SK-N-SH treated with all-trans-retinoic acid at 6 μM for 48 hours (cell line): ENCODE measurements around the gene THSD4.
A peak's percentile ranks its signal among the peaks of the same experiment; 100 is the strongest.

Experiments
- ATAC-seq: fragments of 200-7000 bp; cut with Tn5 transposase; 3 replicates; pipeline ENCODE4 v1.9.1; 2020; ENCODE audit warnings: mild to moderate bottlenecking, moderate library complexity
- ARNTL ChIP-seq: fragments of 450-650 bp; formaldehyde crosslinking; IDR thresholded peaks from 2 replicates; pipeline ENCODE4 v1.5.0; 2020; ENCODE audit warnings: low read depth, mild to moderate bottlenecking, moderate library complexity, borderline replicate concordance
- BACH2 ChIP-seq: fragments of 250-450 bp; sonication (Bioruptor Pico); IDR thresholded peaks from 2 replicates; pipeline ENCODE4 v1.9.0; 2021; ENCODE audit warnings: mild to moderate bottlenecking, borderline replicate concordance
- CREB5 ChIP-seq: fragments of 250-450 bp; sonication (Bioruptor Pico); IDR thresholded peaks from 2 replicates; pipeline ENCODE4 v1.5.1; 2020; ENCODE audit warnings: low read depth, mild to moderate bottlenecking, moderate library complexity
- CSDC2 ChIP-seq: fragments of 250-450 bp; sonication (Bioruptor Pico); IDR thresholded peaks from 2 replicates; pipeline ENCODE4 v1.5.0; 2020; ENCODE audit warnings: mild to moderate bottlenecking, moderate library complexity
- CSRNP3 ChIP-seq: fragments of 250-450 bp; sonication (Bioruptor Pico); IDR thresholded peaks from 2 replicates; pipeline ENCODE4 v1.5.1; 2021; ENCODE audit warnings: mild to moderate bottlenecking, moderate library complexity
- GLIS3 ChIP-seq: fragments of 250-450 bp; sonication (Bioruptor Pico); IDR thresholded peaks from 2 replicates; pipeline ENCODE4 v1.5.0; 2020; ENCODE audit warnings: mild to moderate bottlenecking, moderate library complexity
- ISL1 ChIP-seq: fragments of 250-450 bp; sonication (Bioruptor Pico); IDR thresholded peaks from 2 replicates; pipeline ENCODE4 v2.1.2; 2022; ENCODE audit warnings: mild to moderate bottlenecking, moderate library complexity
- OSR1 ChIP-seq: fragments of 250-450 bp; sonication (Bioruptor Pico); IDR thresholded peaks from 2 replicates; pipeline ENCODE4 v1.8.0; 2022; ENCODE audit warnings: moderate library complexity, mild to moderate bottlenecking, inconsistent platforms
- PATZ1 ChIP-seq: fragments of 250-450 bp; sonication (Bioruptor Pico); IDR thresholded peaks from 2 replicates; pipeline ENCODE4 v1.8.0; 2020; ENCODE audit warnings: mild to moderate bottlenecking, moderate library complexity, borderline replicate concordance
- POU6F1 ChIP-seq: fragments of 250-450 bp; sonication (Bioruptor Pico); IDR thresholded peaks from 2 replicates; pipeline ENCODE4 v1.8.0; 2021; ENCODE audit warnings: low read depth, mild to moderate bottlenecking, moderate library complexity, borderline replicate concordance
- PPARA ChIP-seq: fragments of 250-450 bp; sonication (Bioruptor Pico); IDR thresholded peaks from 2 replicates; pipeline ENCODE4 v1.5.0; 2020; ENCODE audit warnings: mild to moderate bottlenecking, borderline replicate concordance
- RARB ChIP-seq: fragments of 250-450 bp; sonication (Bioruptor Pico); IDR thresholded peaks from 2 replicates; pipeline ENCODE4 v1.8.0; 2021; ENCODE audit warnings: mild to moderate bottlenecking, moderate library complexity
- SNAI2 ChIP-seq: fragments of 250-450 bp; sonication (Bioruptor Pico); IDR thresholded peaks from 2 replicates; pipeline ENCODE4 v1.5.0; 2020; ENCODE audit warnings: mild to moderate bottlenecking, moderate library complexity
- TCF4 ChIP-seq: fragments of 250-450 bp; sonication (Bioruptor Pico); IDR thresholded peaks from 2 replicates; pipeline ENCODE4 v1.8.0; 2021; ENCODE audit warnings: mild to moderate bottlenecking, moderate library complexity, borderline replicate concordance
- TSHZ2 ChIP-seq: fragments of 250-450 bp; sonication (Bioruptor Pico); IDR thresholded peaks from 2 replicates; pipeline ENCODE4 v1.5.0; 2020; ENCODE audit warnings: mild to moderate bottlenecking, moderate library complexity
- ZC3H10 ChIP-seq: fragments of 250-450 bp; sonication (Bioruptor Pico); IDR thresholded peaks from 2 replicates; pipeline ENCODE4 v1.5.1; 2021; ENCODE audit warnings: mild to moderate bottlenecking, moderate library complexity
- ZFP30 ChIP-seq: fragments of 450-650 bp; formaldehyde crosslinking; IDR thresholded peaks from 2 replicates; pipeline ENCODE4 v1.5.0; 2022; ENCODE audit warnings: mild to moderate bottlenecking, moderate library complexity
- ZNF565 ChIP-seq: fragments of 450-650 bp; formaldehyde crosslinking; conservative IDR thresholded peaks from 2 replicates; pipeline ENCODE4 v1.5.0; 2020; ENCODE audit warnings: low read depth, mild to moderate bottlenecking, moderate library complexity
- ZNF70 ChIP-seq: fragments of 450-650 bp; formaldehyde crosslinking; IDR thresholded peaks from 2 replicates; pipeline ENCODE4 v1.5.0; 2020; ENCODE audit warnings: mild to moderate bottlenecking, moderate library complexity
- ZNF8 ChIP-seq: fragments of 450-650 bp; formaldehyde crosslinking; IDR thresholded peaks from 2 replicates; pipeline ENCODE4 v1.5.0; 2020; ENCODE audit warnings: mild to moderate bottlenecking, moderate library complexity

The THSD4 gene

GRCh38 chr15:71443538-71443937 lies 328.3 kb downstream of the THSD4 start:
- ATAC-seq: peak; percentile 41

More at GRCh38 chr15:71443538-71443937, 328.3 kb downstream of the THSD4 start:
- TF ChIP-seq CSRNP3 (CRISPR knock-in tag) (no peak), TCF4 (CRISPR knock-in tag) (no peak), POU6F1 (no peak), SNAI2 (CRISPR knock-in tag) (no peak), ISL1 (CRISPR knock-in tag) (no peak), RARB (CRISPR knock-in tag) (no peak), PPARA (no peak), ARNTL (CRISPR knock-in tag) (no peak), CSDC2 (no peak), OSR1 (CRISPR knock-in tag) (no peak), CREB5 (CRISPR knock-in tag) (no peak), ZC3H10 (CRISPR knock-in tag) (no peak), TSHZ2 (CRISPR knock-in tag) (no peak), BACH2 (no peak), ZNF70 (CRISPR knock-in tag) (no peak), ZNF8 (CRISPR knock-in tag) (no peak), ZNF565 (CRISPR knock-in tag) (no peak), PATZ1 (CRISPR knock-in tag) (no peak), ZFP30 (no peak), GLIS3 (no peak)
